HG02678 (cell line): Measurements from ENCODE around the gene ATXN1.
"Not testable (repeated sequence)": the region's sequence is repeated elsewhere in the genome, so short reads cannot be mapped to it uniquely, and the experiment has no call there.

Source experiments
- ATAC-seq: cut with Tn5 transposase; IDR thresholded peaks from one replicate; pipeline ENCODE4 v1.9.1; 2021; ENCODE audit warnings: mild to moderate bottlenecking, moderate library complexity; ENCODE audit not compliant: unreplicated experiment

ATXN1 gene

DNA sequence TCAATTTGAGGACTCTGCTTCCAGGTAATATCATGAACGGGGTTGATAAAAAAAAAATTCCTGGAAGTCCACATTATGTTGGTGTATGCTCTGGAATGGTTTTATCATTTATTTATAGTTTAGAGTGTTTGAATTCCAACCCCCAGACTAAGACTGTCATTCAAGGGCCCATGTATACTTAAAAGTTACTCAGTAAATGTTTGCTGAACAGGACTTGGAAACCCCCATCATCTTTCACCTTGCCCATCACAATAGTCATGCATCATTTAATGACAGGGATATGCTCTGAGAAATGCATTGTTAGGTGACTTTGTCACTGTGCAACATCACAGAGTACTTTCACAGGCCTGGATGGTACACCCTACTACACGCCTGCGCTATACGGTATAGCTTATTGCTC is 104.8 kb downstream of the ATXN1 start:
- no peak for ATAC-seq

DNA sequence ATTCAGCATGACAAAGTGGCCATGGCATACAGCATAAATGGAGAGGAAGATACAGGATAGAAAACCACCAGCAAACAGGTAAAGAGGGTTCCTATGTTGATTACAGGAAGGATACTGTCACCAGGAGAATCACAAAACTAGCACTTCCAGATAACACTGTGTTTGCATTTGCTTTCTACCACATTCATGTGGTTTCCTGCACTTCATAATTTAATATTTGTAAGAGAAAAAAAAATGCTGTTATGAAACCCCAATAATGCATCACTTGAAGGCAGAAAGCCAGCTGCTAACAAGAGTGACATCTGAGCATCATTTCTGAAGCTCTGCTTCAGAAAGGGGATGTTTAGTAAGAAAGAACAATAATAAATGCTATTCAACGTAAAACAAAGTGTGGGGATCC is 106.6 kb downstream of the ATXN1 start:
- peak; percentile 38 for ATAC-seq

DNA sequence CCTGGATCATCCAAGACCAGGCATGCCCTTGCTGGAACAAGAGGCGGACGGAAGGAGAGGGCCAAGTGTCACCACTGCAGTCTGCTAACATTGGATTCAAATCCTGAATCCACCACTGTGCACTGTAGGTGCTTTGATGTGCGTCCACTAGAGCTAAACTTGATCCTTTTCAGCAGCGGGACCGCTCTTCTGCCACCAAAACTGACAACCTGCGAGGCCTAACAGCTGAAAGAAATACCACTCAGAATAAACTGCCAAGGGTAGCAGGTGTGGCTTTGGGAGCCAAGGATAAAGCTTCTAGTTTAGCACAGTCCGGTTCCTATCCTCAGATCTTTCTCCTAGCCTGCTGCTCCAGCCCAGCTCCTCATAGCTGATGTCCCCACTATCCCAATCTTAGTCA is 108.0 kb downstream of the ATXN1 start:
- no peak for ATAC-seq

DNA sequence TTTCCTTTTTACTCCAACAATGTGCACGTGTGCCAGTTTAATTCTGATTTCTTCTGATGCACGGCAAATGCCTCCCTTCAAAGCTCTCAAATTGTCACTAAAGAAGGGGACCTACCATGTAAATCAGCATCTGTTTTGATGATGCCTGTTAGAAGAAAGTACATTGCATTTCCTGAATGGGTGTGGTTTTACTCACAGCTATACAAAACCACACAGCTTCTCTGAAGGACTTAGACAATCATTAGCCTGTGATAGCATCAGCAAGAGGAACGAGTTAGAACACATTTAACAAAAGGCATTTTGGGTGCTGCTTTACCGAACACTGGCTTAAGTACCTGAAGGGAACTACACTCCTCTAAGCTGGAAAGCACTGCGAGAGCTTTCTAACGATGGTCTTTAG is 109.4 kb downstream of the ATXN1 start:
- ATAC-seq: peak; percentile 90

DNA sequence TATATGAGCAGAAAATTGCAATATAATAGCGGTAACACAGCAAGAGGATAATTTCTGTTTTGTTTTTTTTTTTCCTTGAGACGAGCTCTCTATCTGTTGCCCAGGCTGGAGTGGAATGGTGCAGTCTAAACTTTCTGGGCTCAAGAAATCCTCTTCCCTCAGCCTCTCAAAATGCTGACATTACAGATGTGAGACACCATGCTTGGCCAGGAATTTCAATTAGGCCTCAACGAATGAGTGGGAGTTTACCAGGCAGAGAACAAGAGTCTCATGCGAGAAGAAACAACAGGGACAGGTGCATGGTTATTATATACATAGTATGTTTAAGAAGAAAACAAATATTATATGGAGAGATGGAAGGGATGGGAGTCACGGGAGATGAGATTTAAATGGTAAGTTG is 111.4 kb downstream of the ATXN1 start:
- ATAC-seq: no peak

DNA sequence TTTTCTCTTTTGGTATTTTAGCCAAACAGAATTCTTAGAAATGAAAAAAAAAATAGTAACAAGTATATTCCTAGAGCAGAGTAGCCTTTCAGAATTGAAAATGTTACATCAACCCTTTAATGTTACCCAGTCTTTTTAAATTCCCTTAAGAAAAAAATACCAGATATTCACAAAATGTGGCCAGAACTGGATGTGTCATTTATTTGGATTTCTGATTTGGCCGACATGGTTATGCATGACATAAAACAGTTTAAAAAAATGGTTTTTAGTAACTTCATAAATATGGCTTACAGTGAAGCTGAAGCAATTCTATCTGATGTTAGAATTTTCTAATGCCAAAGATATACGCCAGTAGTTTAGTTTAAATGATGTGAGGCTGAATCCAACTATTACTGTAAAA is 112.0 kb downstream of the ATXN1 start:
- ATAC-seq: no peak

DNA sequence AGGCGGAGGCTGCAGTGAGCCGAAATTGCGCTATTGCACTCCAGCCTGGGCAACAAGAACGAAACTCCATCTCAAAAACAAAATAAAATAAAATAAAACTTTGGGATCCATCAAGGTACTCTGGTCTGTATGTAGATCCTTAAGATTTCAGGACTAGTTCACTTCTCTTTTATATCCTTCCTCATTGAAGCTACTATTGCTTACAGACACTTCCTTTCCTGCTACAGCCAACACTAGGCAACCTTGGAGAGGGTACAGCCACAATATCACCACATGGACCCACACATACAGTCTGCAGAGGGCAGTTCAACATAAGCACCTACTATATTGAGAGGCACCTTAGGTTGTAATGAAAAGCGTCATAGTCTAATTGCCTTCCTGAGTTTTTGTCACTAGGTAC is 113.3 kb downstream of the ATXN1 start:
- no peak for ATAC-seq

DNA sequence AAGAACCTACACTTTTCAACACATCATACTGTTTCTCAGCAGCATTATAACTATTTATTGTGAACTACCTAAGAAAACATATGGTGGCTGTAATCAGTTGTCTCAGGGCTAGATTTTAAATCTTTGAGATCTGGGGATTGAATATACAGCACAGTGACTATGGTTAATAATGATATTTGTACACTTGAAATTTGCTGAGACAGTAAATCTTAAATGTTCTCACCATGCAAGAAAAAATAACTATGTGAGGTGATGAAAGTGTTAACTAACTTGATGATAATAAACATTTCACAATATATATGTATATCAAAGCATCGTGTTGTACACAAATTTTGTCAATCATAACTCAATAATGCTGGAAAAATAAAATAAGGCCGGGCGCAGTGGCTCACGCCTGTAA is 113.8 kb downstream of the ATXN1 start:
- ATAC-seq: no peak

DNA sequence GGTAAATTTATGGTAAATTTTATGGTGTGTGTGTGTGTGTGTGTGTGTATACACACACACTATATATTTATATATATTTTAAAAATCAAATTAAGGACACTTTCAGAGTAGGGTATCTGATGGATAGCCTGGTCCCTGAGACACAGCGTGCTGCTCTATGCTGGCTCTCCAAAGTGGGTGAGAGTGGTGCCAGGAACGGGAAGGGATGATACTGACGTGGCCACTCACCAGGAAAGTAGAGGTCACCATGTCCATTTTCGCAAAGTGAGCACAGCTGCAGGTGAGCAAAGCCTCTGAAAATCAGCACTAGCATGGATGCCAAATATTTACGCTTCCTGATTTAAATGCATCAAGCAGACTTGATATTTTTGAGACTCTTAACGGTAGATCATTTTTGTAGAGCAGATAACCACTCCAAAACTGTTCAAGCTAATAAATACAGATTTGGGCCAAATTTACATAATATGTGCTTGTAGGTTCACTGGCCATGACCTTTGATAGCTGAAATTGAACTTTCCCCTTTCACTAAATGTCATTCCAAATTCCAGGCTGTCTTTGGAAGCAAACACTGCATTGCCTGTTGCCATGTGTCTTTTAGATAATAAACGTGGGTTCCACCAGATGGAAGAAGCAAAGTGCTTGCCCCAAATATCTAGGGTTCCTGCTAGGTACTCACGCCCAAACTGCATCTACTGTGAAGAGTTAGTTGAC is 116.6 kb downstream of the ATXN1 start:
- no peak for ATAC-seq

DNA sequence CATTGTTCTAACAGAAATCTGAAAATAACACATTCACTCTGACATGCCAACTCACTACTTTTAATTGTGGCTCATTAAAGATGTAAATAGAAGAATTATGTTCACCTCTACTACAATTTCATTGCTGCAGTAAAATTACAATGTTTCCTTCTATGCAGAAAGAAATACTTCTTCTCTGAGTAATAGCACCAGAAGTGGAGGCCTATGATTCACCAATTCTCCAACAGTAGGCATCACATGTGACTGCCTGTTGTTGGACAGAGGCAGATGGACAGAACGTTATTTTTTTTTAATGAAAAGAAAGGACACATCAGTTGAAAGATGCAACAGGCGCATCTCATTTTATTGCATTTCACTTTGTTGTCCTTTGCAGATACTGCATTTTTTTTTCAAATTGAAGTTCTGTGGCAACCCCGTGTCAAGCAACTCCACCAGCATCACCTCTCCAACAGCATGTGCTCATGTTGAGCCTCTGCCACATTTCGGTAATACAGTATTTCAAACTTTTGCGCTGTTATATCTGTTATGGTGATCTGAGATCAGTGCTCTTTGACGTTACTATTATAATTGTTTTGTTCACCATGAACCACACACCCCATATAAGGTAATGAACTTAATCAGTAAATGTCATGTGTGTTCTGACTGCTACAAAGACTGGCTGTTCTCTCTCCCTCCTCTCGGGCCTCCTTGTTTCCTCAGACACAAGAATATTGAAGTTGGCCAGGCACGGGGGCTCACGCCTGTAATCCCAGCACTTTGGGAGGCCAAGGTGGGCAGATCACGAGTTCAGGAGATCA is 121.4 kb downstream of the ATXN1 start:
- ATAC-seq: no peak

DNA sequence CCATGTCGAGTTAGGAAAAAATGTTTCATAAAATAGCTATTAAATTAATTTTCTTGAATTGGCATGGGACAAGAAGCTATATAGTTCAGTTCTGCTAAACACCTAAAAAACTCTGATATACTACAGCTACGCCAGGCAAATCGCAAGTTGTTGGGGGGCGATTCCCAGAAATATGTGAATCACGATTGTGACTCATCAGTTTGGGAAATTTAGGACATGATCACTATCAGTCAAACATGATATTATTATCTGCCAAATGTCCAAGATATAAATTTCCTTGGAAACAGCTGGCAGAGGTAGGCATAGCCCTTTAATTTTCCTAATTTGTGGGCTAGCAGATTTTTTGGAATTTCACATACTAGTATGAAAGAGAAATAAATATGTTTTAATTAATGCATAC is 123.6 kb downstream of the ATXN1 start:
- ATAC-seq: no peak

DNA sequence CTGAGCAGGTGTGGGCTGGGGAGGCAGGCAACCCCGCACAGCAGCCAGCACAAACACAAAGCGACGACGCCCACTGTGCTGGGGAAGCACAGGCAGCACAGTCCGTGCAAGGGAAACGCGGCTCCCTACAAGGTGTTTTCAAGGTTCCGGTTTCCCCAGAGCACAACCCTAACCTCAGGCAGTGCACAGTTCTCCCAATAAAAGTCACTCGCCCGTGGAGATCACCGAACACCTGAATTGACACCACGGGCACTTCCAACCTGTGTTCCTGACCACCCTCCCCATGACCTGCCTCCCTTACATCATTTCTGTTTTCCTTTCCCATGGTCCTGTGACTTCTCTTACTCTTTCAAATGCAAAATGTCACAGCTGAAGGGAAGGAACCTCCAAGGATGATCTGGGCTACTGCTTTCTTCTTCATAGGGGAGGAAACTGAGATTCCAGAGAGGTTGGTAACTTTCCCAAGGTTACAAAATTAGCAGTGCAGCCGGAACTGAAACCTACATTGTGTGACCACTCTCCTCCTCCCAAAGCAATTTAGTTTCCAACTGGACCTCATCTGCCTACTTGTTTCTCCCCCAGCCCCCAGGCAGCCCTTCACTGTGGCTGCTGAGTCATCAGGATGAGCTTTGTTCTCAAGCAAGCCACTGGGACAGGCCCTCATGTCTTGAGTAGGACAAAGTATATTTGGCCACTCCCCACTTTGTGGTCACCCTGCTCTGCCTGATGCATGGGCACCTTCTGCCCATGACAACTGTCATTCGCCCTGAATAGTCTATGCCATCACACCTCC is 125.3 kb downstream of the ATXN1 start:
- ATAC-seq: peak; percentile 62

DNA sequence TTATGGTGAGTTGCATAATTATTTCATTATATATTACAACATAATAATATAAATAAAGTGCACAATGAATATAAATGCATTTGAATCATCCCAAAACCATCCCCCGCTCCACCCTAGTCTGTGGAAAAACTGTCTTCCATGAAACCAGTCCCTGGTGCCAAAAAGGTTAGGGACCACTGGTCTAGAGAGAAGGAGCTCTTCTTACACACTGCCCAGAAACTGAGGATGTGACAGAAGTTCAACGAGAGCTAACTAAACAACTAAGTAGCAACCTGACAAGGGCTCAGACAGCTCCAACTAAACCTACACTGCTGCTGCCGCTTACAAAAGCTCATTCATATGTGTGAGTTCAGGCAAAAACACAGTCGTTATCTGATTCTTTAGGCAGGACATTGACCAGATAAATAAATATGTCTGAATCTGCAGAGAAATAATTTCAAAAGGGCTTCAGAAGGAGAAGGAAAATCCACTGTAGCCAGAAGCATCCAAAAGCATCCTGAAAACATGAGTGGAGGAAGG is 125.9 kb downstream of the ATXN1 start:
- no peak for ATAC-seq

DNA sequence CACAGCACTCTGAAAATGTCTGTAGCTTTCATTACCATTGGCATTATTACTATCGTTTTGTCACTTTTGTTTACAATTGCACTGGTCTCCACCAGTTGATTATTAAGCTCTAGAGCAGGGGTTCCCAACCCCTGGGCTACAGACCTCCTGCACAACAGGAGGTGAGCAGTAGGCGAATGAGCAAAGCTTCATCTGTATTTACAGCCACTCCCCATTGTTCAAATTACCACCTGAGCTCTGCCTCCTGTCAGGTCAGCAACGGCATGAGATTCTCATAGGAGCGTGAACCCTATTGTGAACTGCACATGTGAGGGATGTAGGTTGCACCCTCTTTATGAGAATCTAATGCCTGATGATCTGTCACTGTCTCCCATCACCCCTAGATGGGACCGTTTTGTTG is 126.4 kb downstream of the ATXN1 start:
- no peak for ATAC-seq

DNA sequence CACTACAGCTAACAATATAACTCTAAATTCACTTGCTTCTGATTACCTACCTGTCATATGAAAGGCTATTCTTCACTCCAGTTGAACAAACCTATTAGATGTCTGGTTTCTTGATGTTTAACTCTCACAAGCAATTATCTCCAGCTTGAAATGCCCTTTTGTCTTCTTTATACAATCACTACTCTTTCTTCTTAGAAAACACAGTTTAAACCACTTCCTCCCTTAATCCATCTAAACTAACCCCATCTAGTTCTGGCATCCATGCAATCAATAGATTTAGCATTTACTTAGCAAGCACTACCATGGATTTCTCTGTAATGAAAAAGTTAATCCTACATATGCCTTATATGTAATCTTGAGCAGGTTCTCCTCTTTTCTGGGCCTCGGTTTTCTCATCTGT is 127.3 kb downstream of the ATXN1 start:
- ATAC-seq: no peak

DNA sequence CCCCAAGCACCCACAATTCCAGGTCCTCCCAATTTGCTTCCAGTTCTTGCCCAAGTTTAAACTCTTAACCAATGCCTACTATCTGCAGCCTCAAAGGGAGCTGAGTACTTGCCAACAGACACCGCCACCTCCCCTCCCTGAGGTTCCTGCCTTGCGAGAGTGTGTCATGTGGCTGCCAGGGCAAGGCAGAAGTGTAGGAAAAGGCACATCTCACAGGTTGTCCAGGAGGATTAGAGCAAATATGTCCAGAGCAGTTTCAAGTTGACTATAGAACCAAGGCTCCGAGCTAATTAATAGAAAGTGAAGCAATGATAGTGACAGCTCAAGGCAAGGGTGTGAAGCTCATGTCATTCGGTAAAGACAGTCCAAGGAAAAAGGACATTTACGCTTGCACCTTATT is 127.8 kb downstream of the ATXN1 start:
- no peak for ATAC-seq

DNA sequence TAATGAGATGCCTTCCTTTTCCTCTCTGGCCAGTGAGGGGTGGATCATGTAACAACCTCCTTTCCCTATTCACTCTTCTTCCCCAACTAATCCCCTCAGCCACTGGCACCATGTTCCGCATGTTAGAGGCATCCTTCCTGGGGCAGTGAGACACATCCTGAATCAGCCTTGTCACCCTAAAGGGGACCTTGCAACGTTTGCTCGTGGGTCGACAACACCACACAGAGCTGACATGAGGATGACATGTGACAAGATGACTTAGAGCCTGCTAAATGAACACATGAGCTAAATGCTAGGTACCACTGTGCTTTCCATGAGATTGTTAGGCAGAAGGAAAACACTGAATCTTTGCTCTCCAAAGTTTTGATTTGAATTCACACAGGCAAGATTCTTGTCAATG is 129.2 kb downstream of the ATXN1 start:
- no peak for ATAC-seq

DNA sequence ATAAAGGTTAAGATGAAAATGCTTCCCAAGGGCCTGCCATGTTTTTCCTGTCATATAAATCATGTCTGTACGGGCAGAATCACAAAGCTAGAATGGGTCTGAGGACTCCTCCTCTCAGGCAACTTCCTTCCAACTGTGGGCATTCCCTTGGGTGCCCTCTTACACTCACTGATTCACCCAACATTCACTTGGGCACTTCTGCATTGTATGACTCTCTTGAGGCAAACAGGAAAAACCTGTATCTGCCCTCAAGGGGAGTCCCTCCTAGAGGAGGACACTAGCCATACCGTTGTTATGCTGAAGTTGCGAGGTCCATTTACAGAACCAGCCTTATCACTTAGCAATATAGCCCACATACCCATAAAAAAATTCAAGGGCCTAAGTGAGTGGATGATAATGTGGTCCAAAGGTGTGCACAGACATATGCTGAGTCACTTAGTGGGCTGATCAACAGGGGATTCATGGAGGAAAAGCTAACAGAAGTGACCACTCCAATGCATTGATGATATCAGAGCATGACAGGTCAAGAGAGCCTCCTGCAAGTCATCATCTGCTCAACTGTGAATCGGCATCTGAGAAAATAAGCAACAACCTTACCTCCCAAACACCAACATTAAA is 131.1 kb downstream of the ATXN1 start:
- no peak for ATAC-seq

DNA sequence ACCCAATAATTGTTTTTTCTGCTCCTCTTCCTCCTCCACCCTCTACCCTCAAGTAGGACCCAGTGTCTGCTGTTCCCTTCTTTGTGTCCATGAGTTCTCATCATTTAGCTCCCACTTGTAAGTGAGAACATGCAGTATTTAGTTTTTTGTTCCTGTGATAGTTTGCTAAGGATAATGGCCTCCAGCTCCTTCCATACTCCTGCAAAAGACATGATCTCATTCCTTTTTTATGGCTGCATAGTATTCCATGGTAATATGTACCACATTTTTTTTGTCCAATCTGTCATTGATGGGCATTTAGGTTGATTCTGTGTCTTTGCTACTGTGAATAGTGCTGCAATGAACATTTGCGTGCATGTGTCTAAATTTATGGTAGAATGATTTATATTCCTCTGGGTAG is 132.7 kb downstream of the ATXN1 start:
- not testable (repeated sequence) for ATAC-seq

DNA sequence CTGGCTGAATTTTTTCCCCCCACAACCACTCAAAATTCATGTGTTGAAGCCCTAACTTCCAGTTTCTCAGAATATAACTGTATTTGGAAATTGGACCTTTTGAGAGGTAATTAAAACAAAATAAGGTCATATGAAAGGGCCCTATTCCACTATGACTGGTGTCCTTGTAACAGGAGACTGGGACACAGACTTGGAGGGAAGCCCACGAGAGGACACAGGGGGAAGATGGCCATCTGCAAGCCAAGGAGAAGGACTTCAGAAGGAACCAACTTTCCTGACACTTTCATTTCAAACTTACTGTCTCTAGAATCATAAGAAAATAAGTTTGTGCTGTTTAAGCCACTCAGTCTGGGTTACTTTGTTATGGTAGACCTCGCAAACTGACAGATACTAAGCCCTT is 134.6 kb downstream of the ATXN1 start:
- ATAC-seq: no peak
